Fibroblast of skin of left quadriceps (primary cell): ENCODE measurements around the gene ROBO1.
A peak's percentile ranks its signal among the peaks of the same experiment; 100 is the strongest.
"Not testable (repeated sequence)": the region's sequence is repeated elsewhere in the genome, so short reads cannot be mapped to it uniquely, and the experiment has no call there.

Source experiments
- DNase-seq, 2 experiments: peaks; one replicate each; pipeline ENCODE4 v3.0.0-alpha.2; 2013; ENCODE audit warnings: low read depth in 2 of 2

ROBO1 gene

GRCh38 chr3:79767905-79768267, at the start of gene ROBO1:
ROBO1 (minus strand) TSS chr3:79767998.
- peak in 1 of 2 experiments; percentile 3 for DNase-seq

- DNase-seq, result no peak
Observed at GRCh38 chr3:79817224-79817623, 49.4 kb upstream of the ROBO1 start.

- DNase-seq, result no peak
Observed at GRCh38 chr3:79815478-79815877, 47.7 kb upstream of the ROBO1 start.

- no peak for DNase-seq
Observed at GRCh38 chr3:79810581-79810980, 42.8 kb upstream of the ROBO1 start.

GRCh38 chr3:79810092-79810491, 42.3 kb upstream of the ROBO1 start:
- DNase-seq, result no peak

- DNase-seq, result no peak
Observed at GRCh38 chr3:79809106-79809505, 41.3 kb upstream of the ROBO1 start.

GRCh38 chr3:79808515-79808914, 40.7 kb upstream of the ROBO1 start:
- no peak for DNase-seq

GRCh38 chr3:79790177-79790576, 22.4 kb upstream of the ROBO1 start:
- DNase-seq, result not testable (repeated sequence)

- no peak for DNase-seq
Observed at GRCh38 chr3:79773291-79773690, 5.5 kb upstream of the ROBO1 start.

GRCh38 chr3:79769229-79769628, 1.4 kb upstream of the ROBO1 start:
- DNase-seq, result no peak

- peak in 1 of 2 experiments; percentile 4 for DNase-seq
Observed at GRCh38 chr3:79767194-79767904, 449 bp downstream of the ROBO1 start.

GRCh38 chr3:79766496-79767193, 1.2 kb downstream of the ROBO1 start:
- no peak for DNase-seq

- no peak for DNase-seq
Observed at GRCh38 chr3:79765911-79766310, 1.9 kb downstream of the ROBO1 start.

GRCh38 chr3:79761441-79761840, 6.4 kb downstream of the ROBO1 start:
- no peak for DNase-seq

- DNase-seq, result no peak
Observed at GRCh38 chr3:79751703-79752102, 16.1 kb downstream of the ROBO1 start.

- no peak for DNase-seq
Observed at GRCh38 chr3:79737530-79737929, 30.3 kb downstream of the ROBO1 start.

GRCh38 chr3:79729096-79729495, 38.7 kb downstream of the ROBO1 start:
- peak; percentile 2 to 6 for DNase-seq

GRCh38 chr3:79726786-79727185, 41.0 kb downstream of the ROBO1 start:
- no peak for DNase-seq

- no peak for DNase-seq
Observed at GRCh38 chr3:79724206-79724605, 43.6 kb downstream of the ROBO1 start.

GRCh38 chr3:79690072-79690471, 77.7 kb downstream of the ROBO1 start:
- DNase-seq, result no peak

- no peak for DNase-seq
Observed at GRCh38 chr3:79685108-79685507, 82.7 kb downstream of the ROBO1 start.

GRCh38 chr3:79684041-79684440, 83.8 kb downstream of the ROBO1 start:
- DNase-seq, result no peak

- no peak for DNase-seq
Observed at GRCh38 chr3:79672731-79673130, 95.1 kb downstream of the ROBO1 start.
